Astrocyte (in vitro differentiated cells and primary cell): ENCODE measurements around the gene MTHFSD.

ENCODE experiments used
- CTCF ChIP-seq: IDR thresholded peaks from 2 replicates; pipeline ENCODE4 v1.5.1; 2011; ENCODE audit warnings: low read depth, mild to moderate bottlenecking, inconsistent platforms, low read length, moderate library complexity; ENCODE audit not compliant: insufficient read depth
- EZH2 ChIP-seq: IDR thresholded peaks from 2 replicates; pipeline ENCODE4 v1.6.1; 2012; ENCODE audit warnings: mild to moderate bottlenecking, low read length, inconsistent platforms; ENCODE audit not compliant: insufficient read depth

- TF ChIP-seq CTCF (no peak), EZH2 (no peak)
Observed at GRCh38 chr16:86545954-86546637, 8.9 kb downstream of the MTHFSD start.
